ENCODE measurements around the gene FTO. TPM values are rescaled to one million over a fixed set of nuclear protein-coding genes. Genes with fewer than 3 reads are reported as not detected.

Gene FTO
- total RNA-seq, 1 donor from 2014 or later: 107 TPM

DNA sequence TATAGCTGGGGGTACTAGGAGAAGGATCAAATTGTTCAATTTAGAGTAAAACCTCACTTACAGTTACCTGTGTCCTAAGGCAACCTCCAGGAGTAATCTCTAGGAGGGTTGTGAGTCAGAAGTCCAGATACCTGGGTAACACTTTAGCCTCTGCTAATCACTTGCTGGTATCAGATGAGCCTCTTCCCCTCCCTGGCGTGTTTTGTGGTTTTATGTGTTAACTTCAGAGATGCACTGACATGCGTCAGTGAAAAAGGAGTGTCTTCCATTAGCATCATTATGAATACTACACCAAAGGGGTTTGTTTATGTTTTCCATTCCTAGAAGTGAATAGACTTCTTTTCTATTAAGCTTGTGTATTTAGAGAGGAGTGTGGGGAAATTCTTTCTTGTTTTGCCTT lies 208.2 kb downstream of the FTO start:
- no peaks in the 10 kb centered on the region for H3K9me3 Mint-ChIP-seq
- TF ChIP-seq, protein P1, sequence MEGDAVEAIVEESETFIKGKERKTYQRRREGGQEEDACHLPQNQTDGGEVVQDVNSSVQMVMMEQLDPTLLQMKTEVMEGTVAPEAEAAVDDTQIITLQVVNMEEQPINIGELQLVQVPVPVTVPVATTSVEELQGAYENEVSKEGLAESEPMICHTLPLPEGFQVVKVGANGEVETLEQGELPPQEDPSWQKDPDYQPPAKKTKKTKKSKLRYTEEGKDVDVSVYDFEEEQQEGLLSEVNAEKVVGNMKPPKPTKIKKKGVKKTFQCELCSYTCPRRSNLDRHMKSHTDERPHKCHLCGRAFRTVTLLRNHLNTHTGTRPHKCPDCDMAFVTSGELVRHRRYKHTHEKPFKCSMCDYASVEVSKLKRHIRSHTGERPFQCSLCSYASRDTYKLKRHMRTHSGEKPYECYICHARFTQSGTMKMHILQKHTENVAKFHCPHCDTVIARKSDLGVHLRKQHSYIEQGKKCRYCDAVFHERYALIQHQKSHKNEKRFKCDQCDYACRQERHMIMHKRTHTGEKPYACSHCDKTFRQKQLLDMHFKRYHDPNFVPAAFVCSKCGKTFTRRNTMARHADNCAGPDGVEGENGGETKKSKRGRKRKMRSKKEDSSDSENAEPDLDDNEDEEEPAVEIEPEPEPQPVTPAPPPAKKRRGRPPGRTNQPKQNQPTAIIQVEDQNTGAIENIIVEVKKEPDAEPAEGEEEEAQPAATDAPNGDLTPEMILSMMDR (conservative IDR thresholded peaks at IDR 0.05): no peak
- no peak overlapping the region for H3K4me3 Mint-ChIP-seq
- peaks cover 3% of the 10 kb centered on the region for H3K36me3 Mint-ChIP-seq (ENCODE audit: low read depth)
- H3K27me3 Mint-ChIP-seq (ENCODE audit: low read depth): peaks cover 36% of the 10 kb centered on the region
- H3K4me1 Mint-ChIP-seq: peaks cover 45% of the 10 kb centered on the region
- DNase-seq (ENCODE audit: low read depth, low spot score): no peak
- no peak overlapping the region for H3K27ac Mint-ChIP-seq (ENCODE audit: unreplicated experiment)

DNA sequence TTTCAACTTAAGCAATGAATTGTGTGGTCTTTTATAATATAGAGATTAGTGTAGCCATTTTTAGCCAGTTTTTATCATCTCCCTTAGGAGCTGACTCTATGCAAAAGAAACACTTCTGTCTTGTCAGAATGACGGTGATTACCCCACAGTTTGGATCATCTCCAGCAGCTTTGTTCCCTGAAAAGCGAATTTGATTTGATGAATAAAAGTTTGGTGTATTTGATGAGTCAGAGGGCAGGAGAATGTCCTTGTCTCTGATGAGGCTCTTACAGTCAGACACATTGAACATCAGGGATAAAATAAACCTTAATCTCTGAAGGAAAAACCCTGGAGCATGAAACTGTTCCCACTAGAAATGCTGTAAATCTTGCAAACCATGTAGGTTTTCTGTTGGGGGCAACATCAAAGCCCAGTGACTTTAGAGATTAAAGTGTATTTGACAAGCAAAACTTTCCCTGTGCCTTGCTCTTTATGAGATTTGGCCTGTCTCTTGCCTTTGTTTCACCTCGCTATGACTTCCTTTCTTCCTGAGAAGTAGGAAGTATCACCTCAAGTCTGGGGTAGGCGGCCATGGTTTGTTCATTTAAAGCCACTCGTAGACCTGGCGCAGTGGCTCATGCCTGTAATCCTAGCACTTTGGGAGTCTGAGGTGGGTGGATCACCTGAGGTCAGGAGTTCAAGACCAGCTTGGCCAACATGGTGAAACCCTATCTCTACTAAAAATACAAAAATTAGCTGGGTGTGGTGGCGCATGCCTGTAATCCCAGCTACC lies 209.3 kb downstream of the FTO start:
- H3K9me3 Mint-ChIP-seq: no peaks in the 10 kb centered on the region
- DNase-seq (ENCODE audit: low read depth, low spot score): no peak
- H3K27me3 Mint-ChIP-seq (ENCODE audit: low read depth): peaks cover 40% of the 10 kb centered on the region
- no peak overlapping the region for H3K27ac Mint-ChIP-seq (ENCODE audit: unreplicated experiment)
- TF ChIP-seq, protein P1 (conservative IDR thresholded peaks at IDR 0.05): no peak
- H3K4me1 Mint-ChIP-seq: peaks cover 55% of the 10 kb centered on the region
- no peaks in the 10 kb centered on the region for H3K36me3 Mint-ChIP-seq (ENCODE audit: low read depth)
- H3K4me3 Mint-ChIP-seq: no peak overlapping the region

DNA sequence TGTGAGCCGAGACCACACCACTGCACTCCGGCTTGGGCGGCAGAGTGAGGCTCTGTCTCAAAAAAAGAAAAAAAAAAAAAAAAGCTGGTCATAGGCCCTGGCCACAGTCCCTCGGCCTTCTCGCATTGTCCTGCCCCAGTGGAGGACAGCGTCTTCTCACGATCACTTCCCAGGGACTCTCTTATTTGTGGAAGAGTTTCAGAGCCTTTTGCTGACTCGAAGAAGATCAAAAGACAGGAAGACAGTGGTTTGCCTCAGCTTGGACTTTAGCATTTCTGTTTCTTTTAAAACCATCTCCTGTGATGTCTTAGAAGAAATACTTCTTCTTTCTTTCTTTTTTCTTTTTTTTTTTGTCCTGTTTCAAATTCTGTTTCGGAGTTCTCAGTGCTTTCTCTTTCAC lies 210.0 kb downstream of the FTO start:
- H3K9me3 Mint-ChIP-seq: no peaks in the 10 kb centered on the region
- DNase-seq (ENCODE audit: low read depth, low spot score): no peak
- H3K36me3 Mint-ChIP-seq (ENCODE audit: low read depth): no peaks in the 10 kb centered on the region
- TF ChIP-seq, protein P1 (conservative IDR thresholded peaks at IDR 0.05): no peak
- peaks cover 55% of the 10 kb centered on the region for H3K4me1 Mint-ChIP-seq
- H3K27me3 Mint-ChIP-seq (ENCODE audit: low read depth): peaks cover 44% of the 10 kb centered on the region
- no peak overlapping the region for H3K4me3 Mint-ChIP-seq
- no peak overlapping the region for H3K27ac Mint-ChIP-seq (ENCODE audit: unreplicated experiment)

DNA sequence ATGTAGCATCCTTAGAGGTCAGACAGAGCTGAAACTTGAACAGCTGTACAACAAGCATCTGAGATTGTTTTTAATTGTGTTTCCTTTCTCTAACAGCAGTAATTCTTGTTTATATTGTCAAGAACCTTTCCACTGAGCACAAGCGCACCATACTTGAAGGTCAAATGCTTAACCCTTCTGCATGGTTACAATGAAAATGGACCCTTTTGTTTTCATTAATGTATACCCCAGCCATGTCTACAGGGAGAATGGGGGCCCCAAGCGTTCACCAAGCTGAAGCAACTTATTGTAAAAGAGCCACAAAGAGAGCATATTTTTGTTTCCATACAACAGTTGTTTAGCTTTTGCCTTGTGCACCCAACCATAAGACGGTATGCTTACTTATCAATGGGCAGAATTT lies 210.8 kb downstream of the FTO start:
- TF ChIP-seq, protein P1 (conservative IDR thresholded peaks at IDR 0.05): no peak
- H3K4me1 Mint-ChIP-seq: peaks cover 55% of the 10 kb centered on the region
- no peak for DNase-seq (ENCODE audit: low read depth, low spot score)
- peaks cover 44% of the 10 kb centered on the region for H3K27me3 Mint-ChIP-seq (ENCODE audit: low read depth)
- peak overlapping the region; percentile 32 for H3K4me3 Mint-ChIP-seq
- H3K36me3 Mint-ChIP-seq (ENCODE audit: low read depth): no peaks in the 10 kb centered on the region
- no peaks in the 10 kb centered on the region for H3K9me3 Mint-ChIP-seq
- peak overlapping the region; percentile 31 for H3K27ac Mint-ChIP-seq (ENCODE audit: unreplicated experiment)

DNA sequence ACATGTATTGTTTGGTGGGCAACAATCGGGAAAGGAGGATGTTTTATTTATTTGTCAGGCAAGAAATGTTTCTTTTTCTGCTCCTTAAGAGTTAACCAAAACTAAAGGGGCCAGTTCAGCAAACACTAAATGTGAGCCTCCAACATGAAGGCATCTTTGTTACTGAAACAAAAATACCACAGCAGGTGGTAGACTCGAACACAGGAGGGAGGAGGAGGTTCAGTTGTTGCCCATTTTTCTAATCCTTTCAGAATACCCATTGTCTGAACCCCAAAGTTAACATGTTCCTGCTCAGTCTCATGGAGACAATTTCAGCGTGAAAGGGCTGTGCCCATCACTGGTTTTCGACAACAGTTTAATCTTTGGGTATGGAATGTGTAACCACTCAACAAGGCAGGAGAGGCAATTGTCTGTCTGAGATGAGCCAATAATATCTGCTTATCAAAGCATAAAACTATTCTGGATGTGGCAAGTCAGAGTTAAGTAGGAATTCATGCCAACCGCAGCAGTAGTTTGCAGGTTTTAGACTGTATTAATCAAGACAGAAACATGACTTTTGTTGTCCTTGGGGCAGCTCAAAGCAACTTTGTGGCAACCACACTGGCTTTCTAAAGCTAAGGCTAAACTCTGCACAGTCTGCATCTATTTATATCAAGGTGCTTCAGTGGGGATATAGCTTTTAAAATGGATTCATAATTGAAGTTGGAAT lies 211.7 kb downstream of the FTO start:
- Mint-ChIP-seq H3K9me3 (no peaks in the 10 kb centered on the region), H3K36me3 (ENCODE audit: low read depth) (no peaks in the 10 kb centered on the region), H3K27me3 (ENCODE audit: low read depth) (peaks cover 44% of the 10 kb centered on the region), H3K27ac (ENCODE audit: unreplicated experiment) (no peak overlapping the region), H3K4me1 (peaks cover 61% of the 10 kb centered on the region), H3K4me3 (peak overlapping the region; percentile 22)
- TF ChIP-seq, protein P1 (conservative IDR thresholded peaks at IDR 0.05): no peak
- DNase-seq (ENCODE audit: low read depth, low spot score): no peak
